H1 (cell line): ENCODE measurements around the gene ADM. TPM values are rescaled to one million over a fixed set of nuclear protein-coding genes. Genes with fewer than 3 reads are reported as not detected.

Source experiments
- CTCF ChIA-PET: fragments of 300-600 bp; sonication (Branson Sonifier 250); formaldehyde crosslinking; loops from one replicate; lab custom pipeline; 2021; ENCODE audit not compliant: partially characterized antibody; lab: Charles Lee
- POLR2A ChIA-PET: fragments of 300-600 bp; sonication (Branson Sonifier 250); formaldehyde crosslinking; loops from one replicate; lab custom pipeline; 2021; ENCODE audit warnings: inconsistent platforms; ENCODE audit not compliant: partially characterized antibody; lab: Charles Lee
- DNase-seq, 2 experiments: peaks; one replicate each; pipeline versions ENCODE4 v3.0.0 to v3.0.0-alpha.2; 2010 to 2022; ENCODE audit warnings: low spot score in 2 of 2, low read depth in 1 of 2, mixed read lengths in 1 of 2
- FAIRE-seq: peaks from 2 replicates; lab custom pipeline; 2011; peaks lifted over from hg19 to GRCh38; lab: Jason Lieb, UNC
- H2AFZ ChIP-seq: 2 replicates; pipeline ENCODE4 v1.8.1; 2012; ENCODE audit warnings: low read length, inconsistent platforms
- H2AK5ac ChIP-seq: 2 replicates; pipeline ENCODE4 v1.6.1; 2013; ENCODE audit warnings: low read depth, low read length
- H2BK120ac ChIP-seq: replicated peaks from 2 replicates; pipeline ENCODE3; 2013; ENCODE audit warnings: low read depth, low read length, inconsistent platforms
- H2BK12ac ChIP-seq: 2 replicates; pipeline ENCODE4 v1.6.1; 2013; ENCODE audit warnings: low read depth, low read length
- H2BK15ac ChIP-seq: 2 replicates; pipeline ENCODE4 v1.6.1; 2013; ENCODE audit warnings: low read length
- H2BK20ac ChIP-seq: 2 replicates; pipeline ENCODE4 v1.6.1; 2013; ENCODE audit warnings: low read length
- H2BK5ac ChIP-seq: 2 replicates; pipeline ENCODE4 v1.6.1; 2013; ENCODE audit warnings: low read depth, low read length
- H3K14ac ChIP-seq: 2 replicates; pipeline ENCODE4 v1.6.1; 2013; ENCODE audit warnings: inconsistent platforms; ENCODE audit not compliant: insufficient read length
- H3K18ac ChIP-seq: 2 replicates; pipeline ENCODE4 v1.6.1; 2013; ENCODE audit warnings: low read length; ENCODE audit errors: extremely low read depth
- H3K23ac ChIP-seq: 2 replicates; pipeline ENCODE4 v1.6.1; 2013; ENCODE audit warnings: inconsistent platforms; ENCODE audit not compliant: insufficient read length
- H3K23me2 ChIP-seq: 2 replicates; pipeline ENCODE4 v1.6.1; 2013; ENCODE audit warnings: low read depth, low read length
- H3K27ac ChIP-seq: 2 replicates; pipeline ENCODE4 v1.6.1; 2011; ENCODE audit warnings: low read depth, low read length, inconsistent platforms
- H3K27me3 ChIP-seq, 4 experiments: replicated peaks in 1 of 4; 1 replicate in 1 of 4; 2 replicates in 3 of 4; pipeline versions ENCODE4 v1.6.1 to v1.8.1; 2011 to 2013; ENCODE audit warnings: low read length in 3 of 4, mild to moderate bottlenecking in 3 of 4, inconsistent platforms in 2 of 4, mixed read lengths in 2 of 4, moderate library complexity in 1 of 4; ENCODE audit not compliant: control insufficient read depth in 3 of 4, insufficient read depth in 3 of 4; ENCODE audit errors: extremely low read depth in 1 of 4
- H3K36me3 ChIP-seq, 4 experiments: 2 replicates each; pipeline versions ENCODE4 v1.6.1 to v1.8.1; 2011 to 2013; ENCODE audit warnings: mild to moderate bottlenecking in 4 of 4, low read length in 3 of 4, moderate library complexity in 2 of 4, control low read depth in 1 of 4, inconsistent platforms in 1 of 4; ENCODE audit not compliant: insufficient read depth in 4 of 4, control insufficient read depth in 2 of 4
- H3K4ac ChIP-seq: replicated peaks from 2 replicates; pipeline ENCODE3; 2013; ENCODE audit warnings: low read length, low read depth, mixed read lengths, inconsistent platforms; ENCODE audit not compliant: insufficient read length
- H3K4me1 ChIP-seq, 4 experiments: replicated peaks in 1 of 4; 1 replicate in 1 of 4; 2 replicates in 3 of 4; pipeline versions ENCODE4 v1.6.1 to v1.8.1; 2011 to 2013; ENCODE audit warnings: low read length in 3 of 4, inconsistent platforms in 2 of 4, mixed read lengths in 1 of 4; ENCODE audit not compliant: insufficient read depth in 4 of 4, control insufficient read depth in 3 of 4
- H3K4me2 ChIP-seq, 2 experiments: 2 replicates each; pipeline versions ENCODE4 v1.6.1 to v1.8.1; 2011 to 2013; ENCODE audit warnings: low read depth in 2 of 2, low read length in 2 of 2, control low read depth in 1 of 2, inconsistent platforms in 1 of 2, mild to moderate bottlenecking in 1 of 2; ENCODE audit not compliant: insufficient read depth in 1 of 2
- H3K4me3 ChIP-seq, 4 experiments: fragments of 200-600, 300-600 bp in 1 of 4; sonication (generic), shearing (Covaris generic), sonication (Bioruptor Twin) in 1 of 4; 2 replicates each; pipeline versions ENCODE4 v1.5.1 to v1.8.1; 2011 to 2016; ENCODE audit warnings: low read length in 4 of 4, low read depth in 3 of 4, control low read depth in 2 of 4, inconsistent platforms in 2 of 4, mild to moderate bottlenecking in 2 of 4, mixed read lengths in 1 of 4, moderate library complexity in 1 of 4; ENCODE audit not compliant: insufficient read depth in 2 of 4; ENCODE audit errors: extremely low read depth in 1 of 4
- H3K56ac ChIP-seq: replicated peaks from 2 replicates; pipeline ENCODE3; 2013; ENCODE audit warnings: low read depth, mild to moderate bottlenecking, mixed read lengths, low read length, inconsistent platforms; ENCODE audit not compliant: insufficient read length
- H3K79me1 ChIP-seq: 2 replicates; pipeline ENCODE4 v1.6.1; 2013; ENCODE audit warnings: low read depth, low read length, control low read depth
- H3K79me2 ChIP-seq, 2 experiments: 2 replicates each; pipeline versions ENCODE4 v1.6.1 to v1.8.1; 2012 to 2013; ENCODE audit warnings: low read length in 2 of 2, mild to moderate bottlenecking in 2 of 2, inconsistent platforms in 1 of 2; ENCODE audit not compliant: insufficient read depth in 2 of 2, control insufficient read depth in 1 of 2
- H3K9ac ChIP-seq, 4 experiments: replicated peaks in 1 of 4; 1 replicate in 1 of 4; 2 replicates in 3 of 4; pipeline versions ENCODE4 v1.6.1 to v1.8.1; 2011 to 2013; ENCODE audit warnings: low read depth in 3 of 4, low read length in 3 of 4, control low read depth in 2 of 4, mild to moderate bottlenecking in 2 of 4, moderate library complexity in 2 of 4, inconsistent platforms in 1 of 4; ENCODE audit errors: extremely low read depth in 1 of 4
- H3K9me3 ChIP-seq, 2 experiments: 2 replicates each; pipeline versions ENCODE4 v1.6.1 to v1.8.1; 2012 to 2013; ENCODE audit warnings: mild to moderate bottlenecking in 2 of 2, moderate library complexity in 2 of 2, control low read depth in 1 of 2, inconsistent platforms in 1 of 2, low read depth in 1 of 2, low read length in 1 of 2, mixed read lengths in 1 of 2; ENCODE audit not compliant: insufficient read depth in 2 of 2
- H4K20me1 ChIP-seq, 2 experiments: replicated peaks in 1 of 2; 2 replicates each; pipeline versions ENCODE3 to v1.8.1; 2011 to 2013; ENCODE audit warnings: inconsistent platforms in 2 of 2, low read length in 2 of 2, mild to moderate bottlenecking in 1 of 2; ENCODE audit not compliant: insufficient read depth in 2 of 2, control insufficient read depth in 1 of 2
- H4K5ac ChIP-seq: 2 replicates; pipeline ENCODE4 v1.6.1; 2013; ENCODE audit warnings: low read length, low read depth, mixed read lengths, inconsistent platforms; ENCODE audit not compliant: insufficient read length
- H4K8ac ChIP-seq: 2 replicates; pipeline ENCODE4 v1.8.0; 2013; ENCODE audit warnings: mild to moderate bottlenecking, moderate library complexity, low read length, inconsistent platforms; ENCODE audit not compliant: insufficient read depth; ENCODE audit errors: extremely low read depth
- H4K91ac ChIP-seq: replicated peaks from 2 replicates; pipeline ENCODE3; 2013; ENCODE audit warnings: low read length, mixed read lengths, inconsistent platforms; ENCODE audit not compliant: insufficient read length
- ATF2 ChIP-seq: IDR thresholded peaks from 2 replicates; pipeline ENCODE4 v1.6.1; 2012; ENCODE audit warnings: low read length, inconsistent platforms
- CEBPB ChIP-seq: IDR thresholded peaks from 2 replicates; pipeline ENCODE4 v1.6.1; 2012; ENCODE audit warnings: low read depth, low read length
- CREB1 ChIP-seq: IDR thresholded peaks from 2 replicates; pipeline ENCODE4 v1.6.1; 2012; ENCODE audit warnings: inconsistent platforms
- EZH2 ChIP-seq: fragments of 200-600 bp; sonication (generic); IDR thresholded peaks from 2 replicates; pipeline ENCODE4 v1.7.1; 2012; ENCODE audit warnings: low read depth, mild to moderate bottlenecking, moderate library complexity, low read length, inconsistent platforms; ENCODE audit not compliant: severe bottlenecking
- GTF2F1 ChIP-seq: IDR thresholded peaks from 2 replicates; pipeline ENCODE4 v1.6.1; 2012; ENCODE audit warnings: low read depth, low read length, improper control_type of control experiment, borderline replicate concordance
- MAFK ChIP-seq: IDR thresholded peaks from 2 replicates; pipeline ENCODE4 v1.6.1; 2012; ENCODE audit warnings: low read depth, mild to moderate bottlenecking, improper control_type of control experiment, low read length
- NANOG ChIP-seq: IDR thresholded peaks from 2 replicates; pipeline ENCODE4 v1.6.1; 2011; ENCODE audit warnings: low read length, low read depth, mild to moderate bottlenecking, inconsistent platforms; ENCODE audit not compliant: insufficient read depth, poor library complexity, severe bottlenecking
- NRF1 ChIP-seq: IDR thresholded peaks from 2 replicates; pipeline ENCODE4 v1.6.1; 2011; ENCODE audit warnings: mild to moderate bottlenecking, low read depth, low read length, improper control_type of control experiment
- SIN3A ChIP-seq, 2 experiments: IDR thresholded peaks in 1 of 2; conservative IDR thresholded peaks in 1 of 2; 2 replicates each; pipeline ENCODE4 v1.6.1; 2011 to 2012; ENCODE audit warnings: low read length in 2 of 2, improper control_type of control experiment in 1 of 2, low read depth in 1 of 2, mild to moderate bottlenecking in 1 of 2
- SIX5 ChIP-seq: IDR thresholded peaks from 2 replicates; pipeline ENCODE4 v1.6.1; 2011; ENCODE audit warnings: mild to moderate bottlenecking, low read depth, low read length
- SP4 ChIP-seq: IDR thresholded peaks from 2 replicates; pipeline ENCODE4 v1.6.1; 2012; ENCODE audit warnings: low read length, inconsistent platforms
- TBP ChIP-seq: IDR thresholded peaks from 2 replicates; pipeline ENCODE4 v1.6.1; 2011; ENCODE audit warnings: low read depth, low read length, improper control_type of control experiment
- TEAD4 ChIP-seq: IDR thresholded peaks from 2 replicates; pipeline ENCODE4 v1.6.1; 2012; ENCODE audit warnings: low read depth, low read length, inconsistent platforms, mixed read lengths
- WGBS, 2 experiments: shearing (Covaris generic) in 1 of 2; methylation state at CpG; one replicate each; pipeline versions ENCODE4 v1.1.6 to v1.1.7; 2013 to 2015; ENCODE audit warnings: low lambda C conversion rate in 2 of 2, mixed read lengths in 2 of 2, inconsistent platforms in 1 of 2, low coverage in 1 of 2, missing lambda C conversion rate in 1 of 2; ENCODE audit not compliant: insufficient replicate concordance in 2 of 2, insufficient coverage in 1 of 2, insufficient read length in 1 of 2; ENCODE audit errors: extremely low coverage in 1 of 2, missing lambda C conversion rate in 1 of 2; 5-methylcytosine and 5-hydroxymethylcytosine counted together
- polyA plus RNA-seq, 7 experiments: library from polyadenylated mRNA; depleted of rRNA in 3 of 7; stranded (reverse) in 5 of 7; unstranded in 2 of 7; fragments of >200 nt in 5 of 7; fragments of 200-250 nt in 2 of 7; gene quantifications; 1 replicate in 5 of 7; 2 replicates in 1 of 7; 4 replicates in 1 of 7; pipeline versions ENCODE4 v1.2.1 to v1.2.3, GENCODE V29; 2011 to 2013; ENCODE audit warnings: missing spikeins in 2 of 7, mixed read lengths in 2 of 7
- total RNA-seq: library from RNA; stranded (reverse); fragmentation: NEBNext Ultra II Directional; extraction: Animal tissue kit (Norgen Biotek cat#: 25700); gene quantifications from 2 replicates; pipeline ENCODE4 v1.2.1, GENCODE V29; 2021

The ADM gene
- total and polyA plus RNA-seq, 2 of the 8 experiments (the other 6 are each of a cell fraction or from before 2014, with no cell fraction given): 94.1 to 95.6 TPM

GRCh38 chr11:10287140-10287539, 17.7 kb upstream of the ADM start:
- H3K36me3 ChIP-seq: no peaks in the 10 kb centered on the region
- H3K23me2 ChIP-seq: no peaks in the 10 kb centered on the region; the same call in 1 of the 2 replicates
- H2BK5ac ChIP-seq: no peak overlapping the region
- no peak overlapping the region for H3K18ac ChIP-seq
- POLR2A ChIA-PET: interaction anchor here (0.6 to 12.5 kb wide), 2 partner anchors 19 to 88 kb away, joined by 3 to 156 read pairs; partner anchors contain the start of gene ADM
- H4K91ac ChIP-seq: no peak overlapping the region
- FAIRE-seq (no peak), DNase-seq (no peak)
- no peak overlapping the region for H2AFZ ChIP-seq
- peaks cover 7% of the 10 kb centered on the region; the same call in 1 of the 2 replicates for H3K79me1 ChIP-seq
- no peak overlapping the region for H2AK5ac ChIP-seq
- H3K27me3 ChIP-seq: no peaks in the 10 kb centered on the region
- H2BK15ac ChIP-seq: no peak overlapping the region
- no peak overlapping the region for H4K8ac ChIP-seq
- H3K56ac ChIP-seq: no peak overlapping the region
- H3K4me1 ChIP-seq: peaks cover 3 to 8% (median 4%) of the 10 kb centered on the region in 4 experiments; a peak in 4 of 7 replicates
- TF ChIP-seq NRF1: no peak
- TF ChIP-seq SIN3A (conservative IDR thresholded peaks at IDR 0.05 in 1 of 2, IDR thresholded peaks at IDR 0.05 in 1 of 2; ENCODE audit: low read depth in 1 of 2, low read length in 2 of 2): no peak
- TF ChIP-seq TEAD4: no peak
- no peak for TF ChIP-seq NANOG
- no peak for TF ChIP-seq SP4
- TF ChIP-seq MAFK: no peak
- TF ChIP-seq TBP: no peak
- TF ChIP-seq EZH2: no peak
- TF ChIP-seq ATF2: no peak
- TF ChIP-seq GTF2F1: no peak
- TF ChIP-seq SIX5: no peak
- TF ChIP-seq CREB1: no peak
- no peak for TF ChIP-seq CEBPB
- H2BK20ac ChIP-seq: no peak overlapping the region
- CTCF ChIA-PET: no interaction called here
- H3K4me2 ChIP-seq: no peak overlapping the region
- H3K9ac ChIP-seq: no peak overlapping the region
- H3K9me3 ChIP-seq: no peaks in the 10 kb centered on the region
- WGBS, 2 experiments: 96% methylated on average over 3 of the region's 3 CpGs; no CpG with 5 or more reads in 1 of the 2 experiments
- no peak overlapping the region for H3K14ac ChIP-seq
- no peak overlapping the region for H4K5ac ChIP-seq
- H2BK120ac ChIP-seq: no peak overlapping the region
- H3K4me3 ChIP-seq: no peak overlapping the region
- no peak overlapping the region for H2BK12ac ChIP-seq
- H4K20me1 ChIP-seq: peaks cover 2 to 7% of the 10 kb centered on the region in 2 experiments
- no peak overlapping the region for H3K23ac ChIP-seq
- H3K79me2 ChIP-seq: peaks cover 0 to 91% of the 10 kb centered on the region in 2 experiments; a peak in 2 of 4 replicates
- H3K27ac ChIP-seq: no peak overlapping the region
- no peak overlapping the region for H3K4ac ChIP-seq
